Stimulated activated CD4-positive, alpha-beta T cell treated with anti-CD3 and anti-CD28 coated beads, Interleukin-2, amount 100 ng/mL, for 24 hours (primary cell): ENCODE data around the gene ANKMY2.
"Not testable (repeated sequence)": the region's sequence is repeated elsewhere in the genome, so short reads cannot be mapped to it uniquely, and the experiment has no call there.

Source experiments
- DNase-seq, 2 donors: peaks; one replicate each; pipeline ENCODE4 v3.0.0-alpha.2; 2020

ANKMY2 gene

GRCh38 chr7:16616542-16616941 lies 29.0 kb downstream of the ANKMY2 start:
- DNase-seq, result no peak

- no peak for DNase-seq
Measured at GRCh38 chr7:16616122-16616521, 29.4 kb downstream of the ANKMY2 start.

DNA sequence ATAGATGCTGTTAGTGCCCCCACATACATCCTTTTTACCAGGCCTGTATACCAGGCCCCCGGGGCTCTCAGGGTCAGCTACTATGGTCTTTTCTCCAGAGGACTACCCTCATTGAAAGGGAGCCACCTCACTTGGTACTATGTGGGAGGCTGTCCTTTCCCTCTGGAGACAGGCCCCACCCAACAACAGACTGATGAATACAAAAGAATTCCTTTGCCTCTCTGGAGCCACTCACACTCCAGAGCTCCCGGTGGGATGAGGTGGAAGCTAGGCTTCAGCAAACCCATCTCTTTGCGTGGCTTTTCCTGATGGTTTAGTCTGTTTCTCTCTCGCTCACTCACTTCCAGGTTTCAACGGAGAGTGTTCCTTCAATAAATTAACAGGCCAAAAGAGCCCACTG lies 30.3 kb downstream of the ANKMY2 start:
- no peak for DNase-seq

DNA sequence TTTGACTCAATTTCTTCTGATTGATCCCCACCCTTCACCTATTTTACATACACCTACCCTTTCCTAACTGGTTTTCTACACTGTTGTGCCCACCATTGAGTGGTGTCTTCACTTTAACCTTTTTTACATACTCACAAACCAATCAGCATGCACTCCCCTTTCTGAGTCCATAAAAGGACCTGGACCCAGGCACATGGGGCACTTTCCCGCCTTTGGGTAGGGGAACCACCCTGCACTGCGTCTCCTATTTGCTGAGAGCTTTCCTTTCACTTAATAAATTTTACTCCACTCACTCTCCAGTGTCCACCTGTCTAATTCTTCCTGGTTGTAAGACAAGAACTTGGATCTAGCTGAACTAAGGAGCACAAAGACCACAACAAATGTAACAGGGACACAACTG lies 33.8 kb downstream of the ANKMY2 start:
- no peak for DNase-seq

GRCh38 chr7:16609842-16610450 lies 35.6 kb downstream of the ANKMY2 start:
- DNase-seq, result no peak

DNA sequence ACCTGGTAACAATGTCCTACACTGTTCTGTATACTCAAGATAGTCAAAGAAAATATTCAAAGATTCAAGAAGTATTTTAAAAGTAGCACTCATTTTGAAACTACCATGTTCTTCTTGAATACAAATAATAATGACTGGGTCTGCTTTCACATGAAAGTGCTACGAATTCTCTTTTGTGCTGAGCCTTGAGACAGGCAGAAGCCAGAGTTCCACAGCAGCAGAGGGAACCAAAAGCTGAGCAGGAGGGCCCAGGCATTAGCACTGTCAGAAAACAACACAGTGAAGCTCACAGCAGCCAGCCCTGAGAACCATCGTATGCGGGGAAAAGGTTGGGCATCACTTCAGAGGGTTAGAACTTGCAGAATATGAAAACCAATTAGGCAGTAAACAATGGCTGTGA lies 38.9 kb downstream of the ANKMY2 start:
- DNase-seq, result no peak

- DNase-seq, result no peak
Measured at GRCh38 chr7:16604054-16604453, 41.5 kb downstream of the ANKMY2 start.

DNA sequence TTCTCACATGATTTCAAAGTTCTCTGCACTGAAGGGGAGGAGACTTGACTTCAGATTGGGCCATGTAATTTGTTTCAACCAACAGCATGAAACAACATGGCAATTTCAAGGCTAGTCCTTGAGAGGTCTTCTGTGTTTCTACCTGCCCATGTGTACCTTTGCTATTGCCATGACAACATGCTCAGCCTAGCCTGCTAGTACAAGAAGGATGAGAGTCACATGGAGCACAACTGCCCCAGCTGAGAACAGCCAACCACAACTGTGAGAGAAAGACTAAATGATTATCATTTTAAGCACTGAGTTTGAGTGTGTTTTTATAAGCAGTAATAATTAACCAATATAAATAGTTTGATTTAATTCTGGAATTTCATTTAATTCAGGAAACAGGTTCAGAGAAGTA lies 41.9 kb downstream of the ANKMY2 start:
- DNase-seq, result no peak

DNA sequence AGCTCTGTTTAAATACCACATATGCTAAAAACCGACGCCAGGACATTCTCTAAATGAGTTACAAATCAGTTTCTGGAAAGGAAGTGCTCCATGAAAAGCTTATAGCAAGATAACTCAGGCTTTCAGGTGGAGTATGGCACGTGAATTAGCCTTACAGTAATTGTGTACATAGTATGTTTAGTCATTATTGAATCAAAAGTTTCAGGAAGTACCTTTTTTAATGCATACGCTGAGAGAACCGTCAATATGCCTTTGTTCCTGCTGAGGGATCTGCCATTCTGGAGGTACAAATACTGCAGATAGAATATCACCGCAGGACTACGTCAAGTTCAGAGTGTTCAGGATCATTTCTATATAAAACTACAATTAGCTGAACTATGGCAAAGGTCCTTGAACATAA lies 45.7 kb downstream of the ANKMY2 start:
- no peak for DNase-seq

- no peak for DNase-seq
Measured at GRCh38 chr7:16598015-16598414, 47.5 kb downstream of the ANKMY2 start.

GRCh38 chr7:16595596-16595995 lies 50.0 kb downstream of the ANKMY2 start:
- not testable (repeated sequence) for DNase-seq

DNA sequence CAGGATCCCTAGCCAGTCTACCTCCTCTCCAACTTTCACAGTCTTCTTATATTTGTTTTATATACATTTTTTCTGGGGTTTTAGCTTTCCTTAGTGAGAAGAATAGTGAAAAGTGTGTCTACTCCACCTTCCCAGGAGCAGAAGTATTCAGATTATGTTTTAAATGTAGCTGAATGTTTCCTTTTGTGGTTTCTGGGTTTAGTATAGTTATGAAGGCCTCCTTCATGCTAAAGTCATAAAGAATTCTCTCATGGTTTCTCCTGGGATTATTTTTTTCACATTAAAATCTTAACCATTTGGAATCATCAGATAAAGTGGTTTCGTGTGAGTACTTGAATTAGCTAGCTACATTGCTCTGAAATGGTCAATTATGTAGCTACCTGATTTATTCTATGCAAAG lies 50.9 kb downstream of the ANKMY2 start:
- DNase-seq, result no peak

- DNase-seq, result no peak
Measured at GRCh38 chr7:16594061-16594460, 51.5 kb downstream of the ANKMY2 start.

- no peak for DNase-seq
Measured at GRCh38 chr7:16592395-16592794, 53.2 kb downstream of the ANKMY2 start.

GRCh38 chr7:16590424-16590823 lies 55.1 kb downstream of the ANKMY2 start:
- DNase-seq, result no peak

DNA sequence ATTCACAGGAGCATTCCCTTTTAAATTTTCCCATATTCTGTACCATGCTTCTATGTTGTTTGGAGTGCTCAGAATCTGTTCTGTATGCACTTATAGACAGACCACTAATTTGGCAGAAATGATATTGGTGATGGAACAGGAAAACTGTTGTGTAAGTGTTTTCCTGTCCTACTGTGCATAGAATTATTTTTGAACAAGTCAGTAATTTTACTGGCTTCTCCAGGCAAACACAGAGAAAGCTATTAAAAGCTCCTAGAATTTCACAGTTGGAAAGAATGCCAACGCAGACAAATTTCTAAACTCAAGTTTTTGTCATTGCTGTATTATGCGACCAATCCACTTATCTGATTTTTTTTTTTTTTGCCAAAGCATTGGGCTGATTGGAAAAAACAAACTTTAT lies 55.7 kb downstream of the ANKMY2 start:
- DNase-seq, result no peak

DNA sequence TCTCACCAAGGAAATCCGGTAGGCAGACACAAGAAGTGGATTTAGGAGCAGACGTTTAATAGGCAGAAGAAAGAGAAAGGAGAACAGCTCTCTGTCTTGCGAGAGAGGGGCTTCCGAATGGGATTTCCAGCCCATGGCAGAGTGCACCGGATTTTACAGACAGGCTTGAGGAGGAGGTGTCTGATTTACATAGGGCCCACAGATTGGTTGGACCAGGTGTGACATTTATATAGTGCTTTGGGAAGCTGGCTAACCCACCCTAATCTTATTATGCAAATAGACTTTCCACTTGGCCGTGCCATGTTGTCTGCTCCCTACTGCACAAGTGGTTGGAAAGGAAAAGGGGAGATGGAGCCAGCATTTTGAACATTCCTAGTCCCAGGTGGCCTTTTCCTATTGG lies 57.8 kb downstream of the ANKMY2 start:
- DNase-seq, result no peak

GRCh38 chr7:16587129-16587528 lies 58.4 kb downstream of the ANKMY2 start:
- DNase-seq, result no peak

DNA sequence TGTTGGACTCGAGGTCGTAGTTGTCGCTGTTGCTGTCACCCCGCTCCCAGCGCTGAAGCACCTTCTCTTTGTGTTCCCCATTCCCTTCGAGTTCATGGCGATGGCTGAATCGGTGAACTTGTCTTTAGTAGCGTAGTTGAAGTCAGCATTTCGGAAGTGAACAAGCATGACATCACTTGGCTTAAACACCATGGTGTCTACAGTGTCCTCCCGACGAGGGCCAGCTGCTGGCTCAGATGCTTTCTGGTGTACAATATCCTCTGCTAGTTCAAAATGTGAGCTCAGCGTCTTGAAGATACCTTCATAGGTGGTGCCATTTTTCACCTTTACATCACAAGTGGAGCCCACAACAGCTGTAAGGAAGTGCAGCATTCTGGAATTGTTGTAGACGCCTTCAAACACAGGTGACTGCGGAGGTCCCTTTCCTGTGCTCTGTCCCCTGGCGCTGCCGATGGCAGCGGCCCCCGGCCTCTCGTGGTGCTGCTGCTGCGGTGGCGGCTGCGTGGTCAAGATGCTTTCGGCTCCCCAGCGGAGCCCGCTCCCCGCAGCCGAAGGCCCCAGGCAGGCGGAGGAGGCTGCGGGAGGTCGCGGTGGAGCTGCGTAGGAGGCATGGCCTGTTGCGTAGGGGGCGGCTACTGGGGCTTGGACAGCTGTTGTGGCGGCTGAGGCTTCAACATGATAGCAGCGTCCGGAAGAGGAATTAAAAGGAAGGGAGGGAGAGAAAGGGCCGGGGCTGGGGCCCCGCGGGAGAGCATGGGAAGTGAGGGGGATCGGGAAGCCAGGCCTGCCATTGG lies 59.3 kb downstream of the ANKMY2 start:
- DNase-seq, result no peak

GRCh38 chr7:16585540-16585939 lies 60.0 kb downstream of the ANKMY2 start:
- DNase-seq, result no peak

DNA sequence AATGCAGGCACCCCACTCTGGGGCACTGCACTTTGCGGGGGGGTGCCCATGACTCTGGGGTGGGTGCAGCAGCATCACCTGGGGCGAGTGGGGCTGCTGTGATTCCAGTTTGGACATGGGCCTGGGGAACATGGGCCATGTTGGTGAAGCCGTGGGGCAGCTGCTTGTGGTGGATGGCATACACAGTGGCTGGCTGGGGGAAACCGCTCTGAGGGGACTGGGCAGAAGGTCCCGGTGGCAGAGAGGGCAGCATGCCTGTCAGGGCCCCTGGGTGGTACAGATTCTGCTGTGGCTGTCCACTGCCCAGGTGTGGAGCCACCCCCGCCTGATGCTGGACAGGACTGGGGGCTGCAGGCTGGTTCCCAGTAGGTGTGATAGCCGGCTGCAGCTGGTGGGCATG lies 61.7 kb downstream of the ANKMY2 start:
- DNase-seq, result no peak

- no peak for DNase-seq
Measured at GRCh38 chr7:16581286-16581685, 64.3 kb downstream of the ANKMY2 start.

DNA sequence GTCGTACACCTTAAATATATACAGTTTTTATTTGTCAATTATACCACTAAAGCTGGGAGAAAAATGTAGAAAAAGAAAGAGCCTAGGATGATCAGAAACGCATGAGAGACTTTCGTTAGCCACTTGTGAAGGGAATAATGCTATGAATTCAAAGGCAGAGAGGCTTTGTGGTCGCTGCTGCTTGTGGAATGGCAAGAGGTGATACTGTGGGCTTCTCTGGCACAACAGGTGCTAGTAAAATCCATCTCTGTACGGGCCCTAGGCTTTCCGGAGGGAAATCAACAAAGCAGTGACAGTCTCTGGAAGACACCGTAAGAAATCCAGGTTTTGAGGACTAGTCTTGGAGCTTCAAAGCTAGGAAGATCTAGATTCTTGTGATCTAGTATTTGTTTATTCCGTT lies 66.3 kb downstream of the ANKMY2 start:
- DNase-seq, result no peak

- DNase-seq, result no peak
Measured at GRCh38 chr7:16571941-16572340, 73.6 kb downstream of the ANKMY2 start.

GRCh38 chr7:16564909-16565426 lies 80.6 kb downstream of the ANKMY2 start:
- no peak for DNase-seq
